ENCODE measurements around the gene KY. TPM values are rescaled to one million over a fixed set of nuclear protein-coding genes. Genes with fewer than 3 reads are reported as not detected.

Gene KY
- total and polyA plus RNA-seq, 2 of the 8 experiments (the other 6 are each of a cell fraction or from before 2014, with no cell fraction given), result not detected

- Histone ChIP-seq H2BK15ac (ENCODE audit: low read length) (no peak overlapping the region), H3K79me2 (ENCODE audit: control insufficient read depth in 1 of 2, insufficient read depth in 2 of 2, low read length in 2 of 2) (no peaks in the 10 kb centered on the region), H4K8ac (ENCODE audit: extremely low read depth, insufficient read depth, low read length) (no peak overlapping the region), H3K9me3 (ENCODE audit: insufficient read depth in 2 of 2, low read depth in 1 of 2, low read length in 1 of 2) (peaks cover 4 to 5% of the 10 kb centered on the region in 2 experiments; a peak in 1 of 4 replicates), H3K79me1 (ENCODE audit: low read depth, low read length) (no peaks in the 10 kb centered on the region; the same call in 1 of the 2 replicates), H3K4ac (replicated peaks; ENCODE audit: insufficient read length, low read depth, low read length) (no peak overlapping the region), H3K56ac (replicated peaks; ENCODE audit: insufficient read length, low read depth, low read length) (no peak overlapping the region), H3K14ac (ENCODE audit: insufficient read length) (no peak overlapping the region), H3K4me3 (ENCODE audit: extremely low read depth in 1 of 4, insufficient read depth in 2 of 4, low read depth in 3 of 4, low read length in 4 of 4) (no peak overlapping the region), H3K36me3 (ENCODE audit: control insufficient read depth in 2 of 4, insufficient read depth in 4 of 4, low read length in 3 of 4) (no peaks in the 10 kb centered on the region), H3K4me2 (ENCODE audit: insufficient read depth in 1 of 2, low read depth in 2 of 2, low read length in 2 of 2) (no peak overlapping the region), H2BK12ac (ENCODE audit: low read depth, low read length) (no peak overlapping the region), H4K5ac (ENCODE audit: insufficient read length, low read depth, low read length) (no peak overlapping the region), H2BK20ac (ENCODE audit: low read length) (no peak overlapping the region), H2BK5ac (ENCODE audit: low read depth, low read length) (no peak overlapping the region), H3K27me3 (replicated peaks in 1 of 4; ENCODE audit: control insufficient read depth in 3 of 4, extremely low read depth in 1 of 4, insufficient read depth in 3 of 4, low read length in 3 of 4) (no peaks in the 10 kb centered on the region; a peak in 1 of 7 replicates), H3K23me2 (ENCODE audit: low read depth, low read length) (no peaks in the 10 kb centered on the region; the same call in 1 of the 2 replicates), H3K4me1 (replicated peaks in 1 of 4; ENCODE audit: control insufficient read depth in 3 of 4, insufficient read depth in 4 of 4, low read length in 3 of 4) (no peaks in the 10 kb centered on the region), H4K20me1 (replicated peaks in 1 of 2; ENCODE audit: control insufficient read depth in 1 of 2, insufficient read depth in 2 of 2, low read length in 2 of 2) (no peaks in the 10 kb centered on the region), H2AFZ (ENCODE audit: low read length) (no peak overlapping the region), H3K9ac (replicated peaks in 1 of 4; ENCODE audit: extremely low read depth in 1 of 4, low read depth in 3 of 4, low read length in 3 of 4) (no peak overlapping the region), H2BK120ac (replicated peaks; ENCODE audit: low read depth, low read length) (no peak overlapping the region), H3K23ac (ENCODE audit: insufficient read length) (no peak overlapping the region), H2AK5ac (ENCODE audit: low read depth, low read length) (no peak overlapping the region), H4K91ac (replicated peaks; ENCODE audit: insufficient read length, low read length) (no peak overlapping the region), H3K18ac (ENCODE audit: extremely low read depth, low read length) (no peak overlapping the region), H3K27ac (ENCODE audit: low read depth, low read length) (no peak overlapping the region)
- ChIA-PET CTCF (ENCODE audit: partially characterized antibody) (interaction anchor here (0.8 to 3.5 kb wide), 10 partner anchors 9 to 85 kb away, joined by 3 to 11 read pairs (median 4); no protein-coding TSS in a partner anchor), POLR2A (ENCODE audit: partially characterized antibody) (no interaction called here)
- no peak for DNase-seq (ENCODE audit: low read depth in 1 of 2, low spot score in 2 of 2)
- 92% methylated on average over 5 of the region's 5 CpGs; no CpG with 5 or more reads in 1 of the 2 experiments for WGBS, 2 experiments (ENCODE audit: extremely low coverage in 1 of 2, insufficient coverage in 1 of 2, insufficient read length in 1 of 2, insufficient replicate concordance in 2 of 2, low coverage in 1 of 2, low lambda C conversion rate in 2 of 2, missing lambda C conversion rate in 1 of 2)
- no peak for FAIRE-seq
- TF ChIP-seq JUND (IDR thresholded peaks at IDR 0.05; ENCODE audit: low read length), result no peak
- no peak for TF ChIP-seq BRCA1 (IDR thresholded peaks at IDR 0.05; ENCODE audit: low read depth, low read length)
- no peak for TF ChIP-seq FOSL1 (IDR thresholded peaks at IDR 0.05; ENCODE audit: insufficient read depth, low read depth, low read length)
- no peak for TF ChIP-seq SAP30 (IDR thresholded peaks at IDR 0.05; ENCODE audit: insufficient read depth, insufficient replicate concordance, low read length)
- no peak for TF ChIP-seq TAF7 (optimal IDR thresholded peaks at IDR 0.05; ENCODE audit: borderline replicate concordance, low read depth, low read length)
- no peak for TF ChIP-seq CTCF (IDR thresholded peaks at IDR 0.05; ENCODE audit: control extremely low read depth in 1 of 3, insufficient read depth in 1 of 3, low read depth in 1 of 3, low read length in 3 of 3)
- no peak for TF ChIP-seq MAFK (IDR thresholded peaks at IDR 0.05; ENCODE audit: low read depth, low read length)
- TF ChIP-seq SIN3A (conservative IDR thresholded peaks at IDR 0.05 in 1 of 2, IDR thresholded peaks at IDR 0.05 in 1 of 2; ENCODE audit: low read depth in 1 of 2, low read length in 2 of 2), result no peak
- TF ChIP-seq CHD1 (IDR thresholded peaks at IDR 0.05; ENCODE audit: low read depth, low read length), result no peak
- no peak for TF ChIP-seq EP300 (IDR thresholded peaks at IDR 0.05; ENCODE audit: borderline replicate concordance in 1 of 2, low read depth in 2 of 2, low read length in 2 of 2)
- no peak for TF ChIP-seq SP4 (IDR thresholded peaks at IDR 0.05; ENCODE audit: low read length)
These were observed 21.7 kb upstream of the KY start for GRCh38 chr3:134672571-134672970.

All from H1 (cell line).